SH-SY5Y (cell line): ENCODE data around the gene NUDT8.

Experiments
- GATA2 ChIP-seq: IDR thresholded peaks from 2 replicates; pipeline ENCODE4 v1.6.1; 2011; ENCODE audit warnings: mild to moderate bottlenecking, low read depth, low read length
- GATA3 ChIP-seq: IDR thresholded peaks from 2 replicates; pipeline ENCODE4 v1.6.1; 2011; ENCODE audit warnings: low read depth, mild to moderate bottlenecking, low read length, moderate library complexity

- TF ChIP-seq GATA2 = no peak
- TF ChIP-seq GATA3 = no peak
Observed at GRCh38 chr11:67665541-67666302, 36.0 kb upstream of the NUDT8 start.
